DOHH2 (cell line): ENCODE measurements around the gene CD63.

ENCODE experiments used
- H3F3A ChIP-seq: fragments of 200-600 bp; sonication (generic), shearing (Covaris generic); 2 replicates; pipeline ENCODE4 v1.6.0; 2016; ENCODE audit warnings: antibody characterized with exemption, mild to moderate bottlenecking; ENCODE audit not compliant: control insufficient read depth, insufficient read depth
- H3K27ac ChIP-seq: fragments of 200-600 bp; sonication (generic); 2 replicates; pipeline ENCODE4 v1.5.1; 2014; ENCODE audit warnings: low read depth, mild to moderate bottlenecking, low read length, moderate library complexity
- H3K27me3 ChIP-seq: fragments of 200-600 bp; sonication (generic); 2 replicates; pipeline ENCODE4 v1.6.1; 2014; ENCODE audit warnings: mild to moderate bottlenecking, low read length, mixed read lengths; ENCODE audit not compliant: control insufficient read depth
- H3K36me3 ChIP-seq: fragments of 200-600 bp; sonication (generic); 2 replicates; pipeline ENCODE4 v1.6.1; 2014; ENCODE audit warnings: mild to moderate bottlenecking, low read length, moderate library complexity, mixed read lengths; ENCODE audit not compliant: control insufficient read depth
- H3K4me1 ChIP-seq: fragments of 200-600 bp; sonication (generic); 2 replicates; pipeline ENCODE4 v1.6.1; 2014; ENCODE audit warnings: mild to moderate bottlenecking, low read length, mixed read lengths; ENCODE audit not compliant: control insufficient read depth
- H3K4me2 ChIP-seq: fragments of 200-600 bp; sonication (generic); 2 replicates; pipeline ENCODE4 v1.6.0; 2014; ENCODE audit warnings: mild to moderate bottlenecking, low read length, moderate library complexity
- H3K4me3 ChIP-seq: fragments of 200-600 bp; sonication (generic); 2 replicates; pipeline ENCODE4 v1.5.1; 2014; ENCODE audit warnings: mild to moderate bottlenecking, low read length, mixed read lengths
- H3K79me2 ChIP-seq: fragments of 200-600 bp; sonication (generic); 2 replicates; pipeline ENCODE4 v1.6.1; 2014; ENCODE audit warnings: mild to moderate bottlenecking, low read length, mixed read lengths; ENCODE audit not compliant: control insufficient read depth
- H3K9me2 ChIP-seq: fragments of 200-600 bp; sonication (generic); replicated peaks from 2 replicates; pipeline ENCODE4 v1.6.1; 2014; ENCODE audit warnings: mild to moderate bottlenecking, low read length, mixed read lengths; ENCODE audit not compliant: control insufficient read depth
- H3K9me3 ChIP-seq: fragments of 200-600 bp; sonication (generic); 2 replicates; pipeline ENCODE4 v1.6.1; 2014; ENCODE audit warnings: antibody characterized with exemption, low read length, mixed read lengths; ENCODE audit not compliant: control insufficient read depth, insufficient read depth
- H4K20me1 ChIP-seq: fragments of 200-600 bp; sonication (generic); 2 replicates; pipeline ENCODE4 v1.6.0; 2014; ENCODE audit warnings: low read depth, mild to moderate bottlenecking, antibody characterized with exemption, low read length, moderate library complexity; ENCODE audit not compliant: control insufficient read depth, insufficient read depth
- EZH2phosphoT487 ChIP-seq: fragments of 200-600 bp; sonication (generic); IDR thresholded peaks from 2 replicates; pipeline ENCODE4 v1.6.1; 2017; ENCODE audit warnings: borderline replicate concordance, mild to moderate bottlenecking, antibody characterized with exemption, low read length, moderate library complexity, mixed read lengths
- TF ChIP-seq, protein P1 (sequence below): fragments of 200-600 bp; sonication (generic); IDR thresholded peaks from one replicate; pipeline ENCODE4 v1.5.1; 2014; ENCODE audit warnings: antibody characterized with exemption, mild to moderate bottlenecking, low read depth, low read length; ENCODE audit not compliant: poor library complexity, severe bottlenecking

CD63 gene

DNA sequence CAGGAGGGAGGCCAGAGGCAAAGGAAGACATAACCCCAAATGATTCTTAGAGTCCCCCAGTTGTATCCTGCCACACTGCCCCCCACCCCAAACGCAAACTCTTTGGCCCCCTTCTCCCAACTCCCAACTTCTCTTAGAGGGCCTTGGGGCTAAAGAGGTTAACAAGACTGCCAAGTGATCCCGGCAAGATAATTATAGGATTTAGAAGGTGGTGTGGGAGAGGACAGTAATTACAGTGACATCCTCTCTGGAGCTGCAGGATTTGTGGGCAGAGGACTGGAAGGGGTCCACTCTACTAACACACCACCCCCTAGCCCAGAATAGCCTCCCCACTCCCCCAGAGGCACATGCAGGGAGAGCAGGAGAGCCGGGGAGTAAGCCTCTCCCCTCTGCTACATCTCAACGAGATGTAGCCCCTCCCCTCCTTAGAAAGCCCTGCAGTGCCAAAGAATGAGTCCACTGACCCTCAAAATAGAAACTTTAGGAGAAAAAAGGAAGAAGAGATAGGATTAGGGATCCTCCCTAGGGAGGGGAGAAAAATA lies 8.8 kb upstream of the CD63 start:
- H3K36me3 ChIP-seq = no peaks in the 10 kb centered on the region
- TF ChIP-seq EZH2phosphoT487 = no peak
- TF ChIP-seq, protein P1, sequence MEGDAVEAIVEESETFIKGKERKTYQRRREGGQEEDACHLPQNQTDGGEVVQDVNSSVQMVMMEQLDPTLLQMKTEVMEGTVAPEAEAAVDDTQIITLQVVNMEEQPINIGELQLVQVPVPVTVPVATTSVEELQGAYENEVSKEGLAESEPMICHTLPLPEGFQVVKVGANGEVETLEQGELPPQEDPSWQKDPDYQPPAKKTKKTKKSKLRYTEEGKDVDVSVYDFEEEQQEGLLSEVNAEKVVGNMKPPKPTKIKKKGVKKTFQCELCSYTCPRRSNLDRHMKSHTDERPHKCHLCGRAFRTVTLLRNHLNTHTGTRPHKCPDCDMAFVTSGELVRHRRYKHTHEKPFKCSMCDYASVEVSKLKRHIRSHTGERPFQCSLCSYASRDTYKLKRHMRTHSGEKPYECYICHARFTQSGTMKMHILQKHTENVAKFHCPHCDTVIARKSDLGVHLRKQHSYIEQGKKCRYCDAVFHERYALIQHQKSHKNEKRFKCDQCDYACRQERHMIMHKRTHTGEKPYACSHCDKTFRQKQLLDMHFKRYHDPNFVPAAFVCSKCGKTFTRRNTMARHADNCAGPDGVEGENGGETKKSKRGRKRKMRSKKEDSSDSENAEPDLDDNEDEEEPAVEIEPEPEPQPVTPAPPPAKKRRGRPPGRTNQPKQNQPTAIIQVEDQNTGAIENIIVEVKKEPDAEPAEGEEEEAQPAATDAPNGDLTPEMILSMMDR = peak; percentile 40
- H3K27ac ChIP-seq = peak overlapping the region; percentile 74
- H3K4me3 ChIP-seq = peak overlapping the region; percentile 90
- peaks cover 29% of the 10 kb centered on the region for H3K4me1 ChIP-seq
- H3F3A ChIP-seq = peaks cover 4% of the 10 kb centered on the region
- no peaks in the 10 kb centered on the region for H3K9me2 ChIP-seq
- H4K20me1 ChIP-seq = no peaks in the 10 kb centered on the region
- peak overlapping the region; percentile 99 for H3K4me2 ChIP-seq
- no peaks in the 10 kb centered on the region for H3K9me3 ChIP-seq
- peaks cover 4% of the 10 kb centered on the region; the same call in 1 of the 2 replicates for H3K27me3 ChIP-seq
- no peaks in the 10 kb centered on the region for H3K79me2 ChIP-seq

DNA sequence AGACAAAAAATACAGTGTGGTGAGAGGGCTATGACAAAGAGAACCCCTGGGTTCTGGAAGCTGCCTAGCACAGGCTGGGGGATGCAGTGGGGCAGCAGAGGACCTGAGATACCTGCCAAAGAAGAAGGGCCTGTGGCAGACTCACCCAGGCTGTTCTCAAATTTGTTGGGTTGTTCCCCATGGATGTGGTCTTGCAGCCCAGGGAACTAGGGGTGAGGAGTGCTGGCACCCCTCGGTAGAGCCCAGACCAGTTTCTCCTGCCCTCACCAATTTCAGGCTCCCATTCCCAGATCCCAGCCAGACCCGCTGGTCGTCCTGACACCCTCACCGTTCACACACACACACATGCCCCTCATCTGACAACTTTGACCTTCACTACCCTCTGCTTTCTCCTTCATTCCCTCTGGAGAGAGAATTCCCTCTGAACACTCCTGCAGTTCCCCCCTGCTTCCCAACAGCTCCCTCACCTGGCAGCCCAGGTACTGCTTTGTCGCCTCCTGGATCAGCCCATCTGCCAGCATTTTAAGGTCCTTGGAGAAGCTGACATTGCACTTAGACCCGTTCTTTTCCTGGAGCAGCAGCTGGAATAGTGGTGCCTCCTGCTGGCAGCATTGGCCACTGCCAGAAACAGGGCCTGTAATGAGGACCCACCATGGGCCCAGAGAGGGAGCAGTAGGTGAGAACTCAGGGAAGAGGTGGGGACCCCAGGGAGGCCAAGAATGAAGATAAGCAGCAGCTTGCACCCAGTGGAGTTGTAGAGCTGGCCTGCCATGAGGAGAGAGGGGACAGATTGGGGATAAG lies 8.2 kb upstream of the CD63 start:
- Histone ChIP-seq H3K79me2 (no peaks in the 10 kb centered on the region), H3K9me3 (no peaks in the 10 kb centered on the region), H3K4me1 (peaks cover 23% of the 10 kb centered on the region), H3K4me2 (peak overlapping the region; percentile 99), H4K20me1 (no peaks in the 10 kb centered on the region), H3K4me3 (peak overlapping the region; percentile 90; the same call in 1 of the 2 replicates), H3K36me3 (no peaks in the 10 kb centered on the region), H3F3A (peaks cover 4% of the 10 kb centered on the region), H3K9me2 (no peaks in the 10 kb centered on the region), H3K27me3 (peaks cover 2% of the 10 kb centered on the region; the same call in 1 of the 2 replicates), H3K27ac (no peak overlapping the region)
- no peak for TF ChIP-seq EZH2phosphoT487
- TF ChIP-seq, protein P1 = peak; percentile 85

DNA sequence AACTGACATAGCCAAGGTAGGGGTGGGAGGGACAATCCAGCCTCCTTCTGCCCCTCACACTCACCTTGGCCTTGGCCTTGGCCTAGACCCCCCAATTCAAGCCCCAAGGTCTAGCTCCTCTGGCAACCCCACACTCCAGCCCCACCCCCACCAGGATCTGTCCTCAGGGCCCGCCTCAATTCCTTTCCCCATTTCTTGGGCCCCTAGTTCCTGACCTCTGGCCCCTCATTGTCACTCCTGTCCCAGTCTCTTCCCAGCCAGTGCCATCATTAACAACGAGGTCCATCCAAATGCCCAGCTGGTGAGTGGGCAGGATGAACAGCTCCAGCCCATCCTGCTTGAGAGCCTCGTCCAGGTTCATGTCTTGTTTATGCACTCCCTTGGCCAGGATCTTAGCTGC lies 7.3 kb upstream of the CD63 start:
- peaks cover 20% of the 10 kb centered on the region for H3K4me1 ChIP-seq
- no peaks in the 10 kb centered on the region for H3K79me2 ChIP-seq
- TF ChIP-seq, protein P1 = no peak
- no peak for TF ChIP-seq EZH2phosphoT487

More for the DNA sequence above, 7.3 kb upstream of the CD63 start:
- no peak overlapping the region for H3K4me2 ChIP-seq
- no peaks in the 10 kb centered on the region for H4K20me1 ChIP-seq
- peaks cover 4% of the 10 kb centered on the region for H3F3A ChIP-seq
- H3K9me2 ChIP-seq = no peaks in the 10 kb centered on the region
- H3K36me3 ChIP-seq = no peaks in the 10 kb centered on the region
- no peak overlapping the region for H3K4me3 ChIP-seq
- no peak overlapping the region for H3K27ac ChIP-seq
- H3K27me3 ChIP-seq = no peaks in the 10 kb centered on the region
- H3K9me3 ChIP-seq = no peaks in the 10 kb centered on the region
